ENCODE measurements around the gene DEAF1.

The DEAF1 gene

DNA sequence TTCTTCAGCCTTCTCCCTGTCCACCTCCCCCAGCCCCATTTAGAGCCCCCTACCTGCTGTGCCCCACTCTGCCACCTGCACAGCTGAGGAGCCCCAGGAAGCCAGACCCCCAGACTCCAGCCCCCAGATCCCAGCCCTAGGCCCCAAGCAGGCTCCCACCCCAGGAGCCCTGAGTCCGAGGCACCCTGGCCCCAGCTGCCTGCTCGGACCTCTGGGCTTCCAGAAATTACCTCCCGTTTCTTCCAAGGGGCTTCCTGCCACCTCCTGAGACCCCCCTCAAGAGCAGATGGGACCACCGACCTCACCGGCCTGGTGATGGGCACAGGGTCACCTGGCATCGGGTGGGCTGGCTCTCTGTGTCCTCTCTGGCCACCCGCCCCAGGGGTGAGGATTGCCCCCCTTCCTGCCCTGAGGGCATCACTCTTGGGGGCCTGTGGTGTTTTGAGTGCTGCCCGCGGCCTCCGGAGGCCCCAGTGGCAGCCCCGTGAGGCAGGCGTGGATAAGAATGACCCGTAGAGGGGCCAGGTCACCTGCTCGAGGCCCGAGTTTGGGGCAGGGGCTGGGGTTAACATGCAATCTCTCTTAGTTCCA is 34.0 kb upstream of the DEAF1 start:
- no peak overlapping the region for H3K4me3 ChIP-seq (ENCODE audit: low read depth, low read length)
- DNase-seq (ENCODE audit: low read depth), result no peak
- TF ChIP-seq, protein P1, sequence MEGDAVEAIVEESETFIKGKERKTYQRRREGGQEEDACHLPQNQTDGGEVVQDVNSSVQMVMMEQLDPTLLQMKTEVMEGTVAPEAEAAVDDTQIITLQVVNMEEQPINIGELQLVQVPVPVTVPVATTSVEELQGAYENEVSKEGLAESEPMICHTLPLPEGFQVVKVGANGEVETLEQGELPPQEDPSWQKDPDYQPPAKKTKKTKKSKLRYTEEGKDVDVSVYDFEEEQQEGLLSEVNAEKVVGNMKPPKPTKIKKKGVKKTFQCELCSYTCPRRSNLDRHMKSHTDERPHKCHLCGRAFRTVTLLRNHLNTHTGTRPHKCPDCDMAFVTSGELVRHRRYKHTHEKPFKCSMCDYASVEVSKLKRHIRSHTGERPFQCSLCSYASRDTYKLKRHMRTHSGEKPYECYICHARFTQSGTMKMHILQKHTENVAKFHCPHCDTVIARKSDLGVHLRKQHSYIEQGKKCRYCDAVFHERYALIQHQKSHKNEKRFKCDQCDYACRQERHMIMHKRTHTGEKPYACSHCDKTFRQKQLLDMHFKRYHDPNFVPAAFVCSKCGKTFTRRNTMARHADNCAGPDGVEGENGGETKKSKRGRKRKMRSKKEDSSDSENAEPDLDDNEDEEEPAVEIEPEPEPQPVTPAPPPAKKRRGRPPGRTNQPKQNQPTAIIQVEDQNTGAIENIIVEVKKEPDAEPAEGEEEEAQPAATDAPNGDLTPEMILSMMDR (IDR thresholded peaks at IDR 0.05; ENCODE audit: low read depth, low read length, missing control alignments), result no peak

DNA sequence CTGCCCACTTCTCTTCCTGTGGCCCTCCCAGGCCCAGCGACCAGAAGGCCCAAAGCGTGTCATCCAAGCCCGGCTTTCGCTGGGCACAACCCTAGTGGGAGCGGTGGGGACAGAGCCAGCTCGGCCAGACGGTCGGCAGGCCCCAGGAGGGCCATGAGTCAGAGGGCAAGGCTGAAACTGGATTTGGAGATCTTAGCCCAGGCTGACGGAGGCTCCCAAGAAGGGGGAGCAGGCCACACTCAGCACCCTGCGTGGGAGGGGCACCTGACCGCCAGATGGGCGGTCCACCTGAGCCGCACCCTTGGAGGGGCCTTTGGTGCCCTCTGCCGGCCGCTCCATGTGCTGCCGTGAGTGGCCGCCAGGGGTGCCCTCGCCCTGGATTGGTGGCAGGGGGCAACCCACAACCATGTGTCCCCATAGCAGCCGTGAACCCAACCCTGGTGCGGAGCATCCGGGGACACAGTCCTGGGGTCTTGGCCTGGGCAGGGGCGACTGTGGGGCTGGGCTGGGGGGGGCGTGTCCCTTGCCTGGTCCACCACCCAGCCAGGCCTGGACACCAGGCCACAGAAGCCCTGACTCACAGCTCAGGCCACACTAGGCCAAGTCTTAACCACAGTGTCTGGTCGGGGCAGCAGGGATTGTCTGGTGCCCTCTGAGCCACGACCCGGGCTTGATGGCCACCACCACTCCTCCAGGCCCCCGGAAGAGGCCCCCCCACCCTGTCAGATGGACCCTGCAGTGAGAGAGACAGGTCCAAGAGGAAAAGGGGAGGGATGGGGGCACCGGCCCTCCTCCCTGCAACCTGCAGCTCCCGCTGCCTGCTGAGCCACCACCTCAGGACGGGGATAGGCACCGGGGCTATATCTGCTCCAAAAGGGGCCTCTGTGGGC is 33.1 kb upstream of the DEAF1 start:
- DNase-seq (ENCODE audit: low read depth), result no peak
- no peak overlapping the region for H3K4me3 ChIP-seq (ENCODE audit: low read depth, low read length)
- TF ChIP-seq, protein P1 (IDR thresholded peaks at IDR 0.05; ENCODE audit: low read depth, low read length, missing control alignments), result peak; percentile 99

DNA sequence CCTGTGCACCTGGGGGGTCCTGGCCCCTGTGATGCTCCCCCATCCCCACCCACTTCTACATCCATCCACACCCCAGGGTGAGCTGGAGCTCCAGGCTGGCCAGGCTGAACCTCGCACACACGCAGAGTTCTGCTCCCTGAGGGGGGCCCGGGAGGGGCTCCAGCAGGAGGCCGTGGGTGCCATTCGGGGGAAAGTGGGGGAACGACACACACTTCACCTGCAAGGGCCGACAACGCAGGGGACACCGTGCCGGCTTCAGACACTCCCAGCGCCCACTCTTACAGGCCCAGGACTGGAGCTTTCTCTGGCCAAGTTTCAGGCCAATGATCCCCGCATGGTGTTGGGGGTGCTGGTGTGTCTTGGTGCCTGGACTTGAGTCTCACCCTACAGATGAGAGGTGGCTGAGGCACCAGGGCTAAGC is 32.3 kb upstream of the DEAF1 start:
- DNase-seq (ENCODE audit: low read depth), result no peak
- no peak overlapping the region for H3K4me3 ChIP-seq (ENCODE audit: low read depth, low read length)
- TF ChIP-seq, protein P1 (IDR thresholded peaks at IDR 0.05; ENCODE audit: low read depth, low read length, missing control alignments), result no peak

- peak overlapping the region; percentile 54 for H3K4me3 ChIP-seq (ENCODE audit: low read depth, low read length)
- TF ChIP-seq, protein P1 (IDR thresholded peaks at IDR 0.05; ENCODE audit: low read depth, low read length, missing control alignments), result no peak
- DNase-seq (ENCODE audit: low read depth), result no peak
Measured at GRCh38 chr11:726278-727220, 31.5 kb upstream of the DEAF1 start.

DNA sequence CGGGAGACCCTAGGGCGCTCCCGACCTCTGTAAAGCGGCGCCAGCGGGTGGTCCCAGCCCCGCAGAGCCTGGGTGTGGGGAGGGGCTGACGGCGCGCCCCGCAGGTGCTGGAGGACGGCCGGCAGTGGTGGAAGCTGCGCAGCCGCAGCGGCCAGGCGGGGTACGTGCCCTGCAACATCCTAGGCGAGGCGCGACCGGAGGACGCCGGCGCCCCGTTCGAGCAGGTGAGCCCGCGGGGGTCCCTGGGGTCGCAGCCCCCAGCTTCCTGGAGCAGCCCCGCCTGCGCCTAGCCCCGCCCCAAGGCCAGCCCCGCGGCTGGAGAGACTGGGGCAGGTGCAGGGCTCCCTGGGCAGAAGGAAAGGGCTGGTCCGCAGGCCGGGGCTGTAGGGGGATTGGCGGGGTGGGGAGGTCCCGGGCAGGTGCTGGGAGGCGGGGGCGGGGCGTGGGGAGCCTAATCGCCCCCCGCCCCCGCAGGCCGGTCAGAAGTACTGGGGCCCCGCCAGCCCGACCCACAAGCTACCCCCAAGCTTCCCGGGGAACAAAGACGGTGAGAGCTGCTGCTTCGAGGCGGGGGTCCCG is 30.7 kb upstream of the DEAF1 start:
- peak overlapping the region; percentile 54 for H3K4me3 ChIP-seq (ENCODE audit: low read depth, low read length)
- TF ChIP-seq, protein P1 (IDR thresholded peaks at IDR 0.05; ENCODE audit: low read depth, low read length, missing control alignments), result no peak
- no peak for DNase-seq (ENCODE audit: low read depth)

- no peak for DNase-seq (ENCODE audit: low read depth)
- peak overlapping the region; percentile 54; the same call in 1 of the 2 replicates for H3K4me3 ChIP-seq (ENCODE audit: low read depth, low read length)
- TF ChIP-seq, protein P1 (IDR thresholded peaks at IDR 0.05; ENCODE audit: low read depth, low read length, missing control alignments), result no peak
Measured at GRCh38 chr11:724778-725386, 29.9 kb upstream of the DEAF1 start.

Data from GM12864 (cell line).